NT2/D1 (cell line): Measurements from ENCODE around the gene BMP10.

Experiments
- YY1 ChIP-seq: IDR thresholded peaks from 2 replicates; pipeline ENCODE4 v1.6.1; 2011; ENCODE audit not compliant: insufficient read length, insufficient read depth
- ZNF274 ChIP-seq: IDR thresholded peaks from 2 replicates; pipeline ENCODE4 v1.6.1; 2011; ENCODE audit warnings: mild to moderate bottlenecking, low read depth, low read length

- TF ChIP-seq ZNF274 (no peak), YY1 (no peak)
These were observed 32.6 kb downstream of the BMP10 start for GRCh38 chr2:68838641-68839040.
